Fibroblast of lung (primary cell): ENCODE measurements around the gene CPZ. TPM values are rescaled to one million over a fixed set of nuclear protein-coding genes. Genes with fewer than 3 reads are reported as not detected.

Source experiments
- DNase-seq, 2 donors: peaks; one replicate each; pipeline versions ENCODE4 v3.0.0 to v3.0.0-alpha.2; 2010; ENCODE audit warnings: low read depth in 2 of 2
- H2AFZ ChIP-seq: 2 replicates; pipeline ENCODE4 v1.5.1; 2012; ENCODE audit warnings: low read length, control low read depth, inconsistent platforms
- H3K27ac ChIP-seq: 2 replicates; pipeline ENCODE4 v1.5.1; 2011; ENCODE audit warnings: low read length, control low read depth; ENCODE audit not compliant: insufficient read depth
- H3K27me3 ChIP-seq: 2 replicates; pipeline ENCODE4 v1.5.1; 2011; ENCODE audit warnings: mild to moderate bottlenecking, low read length; ENCODE audit not compliant: control insufficient read depth, insufficient read depth
- H3K36me3 ChIP-seq: 2 replicates; pipeline ENCODE4 v1.5.1; 2011; ENCODE audit warnings: low read length; ENCODE audit not compliant: control insufficient read depth, insufficient read depth
- H3K4me1 ChIP-seq: 2 replicates; pipeline ENCODE4 v1.5.1; 2011; ENCODE audit warnings: low read length; ENCODE audit not compliant: control insufficient read depth, insufficient read depth; ENCODE audit errors: extremely low read depth
- H3K4me2 ChIP-seq: 2 replicates; pipeline ENCODE4 v1.5.1; 2011; ENCODE audit warnings: low read length, control low read depth; ENCODE audit not compliant: insufficient read depth; ENCODE audit errors: extremely low read depth
- H3K4me3 ChIP-seq, 4 experiments: fragments of 200-600 bp in 1 of 4; sonication (generic) in 1 of 4; replicated peaks in 1 of 4; 2 replicates each; pipeline ENCODE4 v1.5.1; 2011 to 2016; ENCODE audit warnings: low read length in 4 of 4, low read depth in 3 of 4, mild to moderate bottlenecking in 3 of 4, control low read depth in 2 of 4, inconsistent platforms in 1 of 4, mixed read lengths in 1 of 4; ENCODE audit not compliant: insufficient read depth in 1 of 4; ENCODE audit errors: control extremely low read depth in 1 of 4
- H3K79me2 ChIP-seq: 2 replicates; pipeline ENCODE4 v1.5.1; 2012; ENCODE audit warnings: mild to moderate bottlenecking, low read length, inconsistent platforms; ENCODE audit not compliant: control insufficient read depth, insufficient read depth
- H3K9ac ChIP-seq: 2 replicates; pipeline ENCODE4 v1.5.1; 2011; ENCODE audit warnings: mild to moderate bottlenecking, low read length, control low read depth; ENCODE audit not compliant: insufficient read depth
- H3K9me3 ChIP-seq: 2 replicates; pipeline ENCODE4 v1.5.1; 2012; ENCODE audit warnings: low read depth, low read length; ENCODE audit not compliant: control insufficient read depth, insufficient read depth
- H4K20me1 ChIP-seq: 2 replicates; pipeline ENCODE4 v1.5.1; 2011; ENCODE audit warnings: low read length; ENCODE audit not compliant: control insufficient read depth, insufficient read depth; ENCODE audit errors: extremely low read depth
- EZH2 ChIP-seq: IDR thresholded peaks from 2 replicates; pipeline ENCODE4 v1.5.1; 2012; ENCODE audit warnings: low read length, control low read depth, mild to moderate bottlenecking; ENCODE audit errors: missing control alignments
- polyA plus RNA-seq, 2 donors: library from polyadenylated mRNA; depleted of rRNA in 1 of 2; stranded (reverse) in 1 of 2; unstranded in 1 of 2; fragments of >200 nt; gene quantifications; 2 replicates each; pipeline ENCODE4 v1.2.1, GENCODE V29; 2011 to 2012; ENCODE audit warnings: missing spikeins in 1 of 2
- total RNA-seq: library from RNA; depleted of rRNA; stranded (reverse); fragments of >200 nt; gene quantifications from 2 replicates; pipeline ENCODE4 v1.2.1, GENCODE V29; 2014
- TF ChIP-seq, protein P1 (sequence below), 2 donors: IDR thresholded peaks in 1 of 2; conservative IDR thresholded peaks in 1 of 2; 1 replicate in 1 of 2; 2 replicates in 1 of 2; pipeline ENCODE4 v1.5.1; 2011 to 2012; ENCODE audit warnings: low read length in 2 of 2, control low read depth in 1 of 2, inconsistent platforms in 1 of 2, low read depth in 1 of 2, mild to moderate bottlenecking in 1 of 2

The CPZ gene
- total and polyA plus RNA-seq, 2 donors (not counting 1 experiment from before 2014, with no cell fraction given): 7.1 to 24.4 TPM

DNA sequence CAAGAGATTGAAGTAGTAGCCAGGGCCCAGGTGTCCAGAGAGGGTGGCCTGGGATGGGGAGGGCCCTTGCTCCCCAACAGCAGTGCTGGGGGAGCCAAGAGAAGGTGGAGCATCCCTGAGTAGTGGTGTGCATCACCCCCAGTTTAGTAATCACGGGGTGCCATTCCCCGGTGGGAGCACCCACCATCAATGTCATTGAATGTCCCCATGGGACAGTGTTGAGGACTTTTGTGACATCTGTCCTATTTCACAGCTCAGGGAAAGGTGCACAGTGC, 4.4 kb upstream of the CPZ start:
- Histone ChIP-seq H3K9ac (no peak overlapping the region), H3K27me3 (peaks cover 12% of the 10 kb centered on the region)
- no peak for TF ChIP-seq EZH2

DNA sequence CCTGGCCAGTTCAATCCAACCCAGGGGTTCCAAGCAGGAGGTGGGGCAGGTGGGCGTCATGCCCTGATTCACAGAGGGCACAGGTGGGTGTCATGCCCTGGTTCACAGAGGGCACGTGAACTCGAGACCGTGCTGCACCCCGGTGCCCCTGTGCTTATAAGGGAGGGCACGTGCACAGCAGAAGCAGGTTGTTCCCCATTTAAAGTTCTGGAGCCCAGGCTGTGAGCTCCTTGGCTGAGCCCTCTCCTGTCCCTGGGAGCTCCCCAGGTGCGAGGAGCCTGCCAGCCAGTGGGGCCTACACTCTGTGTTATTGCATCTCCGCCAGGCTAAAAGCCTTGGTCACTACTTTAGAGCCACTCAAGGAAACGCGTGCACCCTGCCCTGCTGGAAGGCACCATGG, 3.2 kb upstream of the CPZ start:
- no peak for DNase-seq
- Histone ChIP-seq H3K9me3 (no peaks in the 10 kb centered on the region), H3K4me1 (peaks cover 3% of the 10 kb centered on the region), H4K20me1 (no peaks in the 10 kb centered on the region), H3K27me3 (peaks cover 19% of the 10 kb centered on the region), H3K27ac (no peak overlapping the region), H3K36me3 (no peaks in the 10 kb centered on the region), H3K4me3 (no peak overlapping the region), H3K9ac (no peak overlapping the region), H3K79me2 (no peaks in the 10 kb centered on the region), H3K4me2 (no peak overlapping the region), H2AFZ (no peak overlapping the region)
- TF ChIP-seq, protein P1, sequence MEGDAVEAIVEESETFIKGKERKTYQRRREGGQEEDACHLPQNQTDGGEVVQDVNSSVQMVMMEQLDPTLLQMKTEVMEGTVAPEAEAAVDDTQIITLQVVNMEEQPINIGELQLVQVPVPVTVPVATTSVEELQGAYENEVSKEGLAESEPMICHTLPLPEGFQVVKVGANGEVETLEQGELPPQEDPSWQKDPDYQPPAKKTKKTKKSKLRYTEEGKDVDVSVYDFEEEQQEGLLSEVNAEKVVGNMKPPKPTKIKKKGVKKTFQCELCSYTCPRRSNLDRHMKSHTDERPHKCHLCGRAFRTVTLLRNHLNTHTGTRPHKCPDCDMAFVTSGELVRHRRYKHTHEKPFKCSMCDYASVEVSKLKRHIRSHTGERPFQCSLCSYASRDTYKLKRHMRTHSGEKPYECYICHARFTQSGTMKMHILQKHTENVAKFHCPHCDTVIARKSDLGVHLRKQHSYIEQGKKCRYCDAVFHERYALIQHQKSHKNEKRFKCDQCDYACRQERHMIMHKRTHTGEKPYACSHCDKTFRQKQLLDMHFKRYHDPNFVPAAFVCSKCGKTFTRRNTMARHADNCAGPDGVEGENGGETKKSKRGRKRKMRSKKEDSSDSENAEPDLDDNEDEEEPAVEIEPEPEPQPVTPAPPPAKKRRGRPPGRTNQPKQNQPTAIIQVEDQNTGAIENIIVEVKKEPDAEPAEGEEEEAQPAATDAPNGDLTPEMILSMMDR (conservative IDR thresholded peaks at IDR 0.05 in 1 of 2, IDR thresholded peaks at IDR 0.05 in 1 of 2; ENCODE audit: low read depth in 1 of 2, low read length in 2 of 2): no peak
- no peak for TF ChIP-seq EZH2

More for the DNA sequence above, 4.4 kb upstream of the CPZ start:
- no peaks in the 10 kb centered on the region for H3K79me2 ChIP-seq
- no peaks in the 10 kb centered on the region for H3K36me3 ChIP-seq
- H3K4me3 ChIP-seq: no peak overlapping the region
- H2AFZ ChIP-seq: no peak overlapping the region
- DNase-seq: no peak
- no peak overlapping the region for H3K4me2 ChIP-seq
- no peaks in the 10 kb centered on the region for H3K9me3 ChIP-seq
- H3K4me1 ChIP-seq: no peaks in the 10 kb centered on the region
- H4K20me1 ChIP-seq: no peaks in the 10 kb centered on the region
- H3K27ac ChIP-seq: no peak overlapping the region

DNA sequence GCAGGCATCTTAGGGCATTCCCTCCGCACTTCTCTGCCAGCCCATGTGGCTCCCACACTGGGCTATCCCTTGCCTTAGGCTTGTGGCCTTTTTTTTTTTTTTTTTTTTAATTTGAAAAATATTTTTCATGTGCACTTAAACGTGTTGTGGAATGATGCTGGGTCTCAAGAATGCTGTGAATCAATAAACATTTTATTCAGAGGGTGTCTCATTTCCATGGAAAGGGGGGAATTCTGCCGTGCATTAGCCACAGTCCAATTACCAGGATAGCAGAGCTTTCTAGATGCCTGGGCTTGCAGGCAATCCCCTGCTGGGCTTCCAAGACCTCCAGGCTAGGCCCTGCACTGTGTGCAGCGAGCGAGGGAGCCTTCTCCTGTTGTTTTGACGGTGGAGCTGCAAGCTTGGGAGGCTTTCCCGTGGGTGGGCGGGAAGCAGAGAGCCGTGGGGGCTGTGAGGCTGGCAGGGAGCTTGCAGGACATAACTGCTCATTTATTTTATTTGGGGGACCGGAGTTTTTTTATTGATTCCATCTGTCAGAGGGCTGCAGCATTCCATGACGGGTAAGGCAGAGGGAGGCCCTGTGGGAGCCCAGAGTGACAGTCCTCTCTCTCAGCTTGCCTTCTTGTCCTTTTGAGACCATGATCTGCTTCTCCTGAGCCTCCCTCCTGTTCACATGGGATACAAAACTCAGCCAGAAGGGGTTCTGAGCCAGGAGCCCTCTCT, 2.6 kb upstream of the CPZ start:
- no peaks in the 10 kb centered on the region for H3K36me3 ChIP-seq

More for the DNA sequence above, 2.6 kb upstream of the CPZ start:
- peaks cover 18% of the 10 kb centered on the region for H3K27me3 ChIP-seq
- no peak overlapping the region for H3K27ac ChIP-seq
- TF ChIP-seq, protein P1 (conservative IDR thresholded peaks at IDR 0.05 in 1 of 2, IDR thresholded peaks at IDR 0.05 in 1 of 2; ENCODE audit: low read depth in 1 of 2, low read length in 2 of 2): no peak
- no peak for TF ChIP-seq EZH2
- H3K4me3 ChIP-seq: no peak overlapping the region
- H3K9me3 ChIP-seq: no peaks in the 10 kb centered on the region
- no peak overlapping the region for H3K4me2 ChIP-seq
- H4K20me1 ChIP-seq: no peaks in the 10 kb centered on the region
- no peak overlapping the region for H2AFZ ChIP-seq
- H3K4me1 ChIP-seq: peaks cover 3% of the 10 kb centered on the region
- H3K79me2 ChIP-seq: no peaks in the 10 kb centered on the region
- no peak overlapping the region for H3K9ac ChIP-seq
- peak in 1 of 2 donors; percentile 32 for DNase-seq
